ENCODE data around the gene TAF6L.

GRCh38 chr11:62732830-62733229 lies 38.4 kb upstream of the TAF6L start:
- TF ChIP-seq, protein P1, sequence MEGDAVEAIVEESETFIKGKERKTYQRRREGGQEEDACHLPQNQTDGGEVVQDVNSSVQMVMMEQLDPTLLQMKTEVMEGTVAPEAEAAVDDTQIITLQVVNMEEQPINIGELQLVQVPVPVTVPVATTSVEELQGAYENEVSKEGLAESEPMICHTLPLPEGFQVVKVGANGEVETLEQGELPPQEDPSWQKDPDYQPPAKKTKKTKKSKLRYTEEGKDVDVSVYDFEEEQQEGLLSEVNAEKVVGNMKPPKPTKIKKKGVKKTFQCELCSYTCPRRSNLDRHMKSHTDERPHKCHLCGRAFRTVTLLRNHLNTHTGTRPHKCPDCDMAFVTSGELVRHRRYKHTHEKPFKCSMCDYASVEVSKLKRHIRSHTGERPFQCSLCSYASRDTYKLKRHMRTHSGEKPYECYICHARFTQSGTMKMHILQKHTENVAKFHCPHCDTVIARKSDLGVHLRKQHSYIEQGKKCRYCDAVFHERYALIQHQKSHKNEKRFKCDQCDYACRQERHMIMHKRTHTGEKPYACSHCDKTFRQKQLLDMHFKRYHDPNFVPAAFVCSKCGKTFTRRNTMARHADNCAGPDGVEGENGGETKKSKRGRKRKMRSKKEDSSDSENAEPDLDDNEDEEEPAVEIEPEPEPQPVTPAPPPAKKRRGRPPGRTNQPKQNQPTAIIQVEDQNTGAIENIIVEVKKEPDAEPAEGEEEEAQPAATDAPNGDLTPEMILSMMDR (IDR thresholded peaks at IDR 0.05 in 4 of 5, conservative IDR thresholded peaks at IDR 0.05 in 1 of 5), result no peak
- no peak for TF ChIP-seq POLR2A (IDR thresholded peaks at IDR 0.05)
